Measurements from ENCODE around the gene TPST2.
A peak's percentile ranks its signal among the peaks of the same experiment; 100 is the strongest.

TPST2 gene

DNA sequence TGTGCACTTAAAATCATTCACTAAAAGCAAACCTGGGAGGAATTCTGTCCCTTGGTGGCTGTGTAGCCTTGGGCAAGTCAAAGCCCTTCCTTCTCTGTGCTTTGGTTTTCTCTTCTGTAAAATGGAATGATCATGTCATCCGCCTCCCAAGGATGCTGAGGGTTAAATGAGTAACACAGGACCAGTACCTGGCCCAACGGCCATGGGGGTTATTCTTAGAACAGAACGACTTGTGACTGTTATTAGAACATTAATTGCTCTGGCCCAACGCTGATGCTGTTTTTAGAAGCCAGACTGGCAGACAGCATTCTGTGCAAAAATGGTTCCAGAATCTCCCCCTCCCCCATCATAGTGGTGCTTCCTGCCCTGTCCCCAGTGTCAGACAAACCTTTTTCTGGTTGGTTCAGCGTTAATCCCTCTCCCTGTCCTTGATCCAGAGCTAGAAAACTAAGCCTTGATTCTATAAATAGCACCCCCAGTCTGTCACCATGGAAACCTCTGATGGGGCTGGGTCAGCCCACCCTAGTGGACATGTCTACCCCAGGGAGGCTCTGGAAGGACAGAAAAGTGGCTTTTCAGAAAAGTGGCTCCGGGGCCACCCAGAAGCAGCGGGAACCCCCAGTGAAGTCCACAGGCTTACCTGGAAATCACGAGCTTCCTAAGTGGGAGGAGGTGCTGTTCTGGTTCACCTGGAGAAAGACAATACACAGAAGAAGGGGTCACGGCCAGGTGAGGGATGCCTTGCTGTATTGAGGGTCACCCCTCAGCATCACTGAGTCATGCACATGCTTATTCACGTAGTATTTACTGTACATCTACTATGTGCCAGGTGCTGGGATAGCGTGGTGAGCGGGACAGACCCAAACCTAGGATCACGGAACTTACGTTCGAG is 62.1 kb downstream of the TPST2 start:
- no peak for DNase-seq

DNA sequence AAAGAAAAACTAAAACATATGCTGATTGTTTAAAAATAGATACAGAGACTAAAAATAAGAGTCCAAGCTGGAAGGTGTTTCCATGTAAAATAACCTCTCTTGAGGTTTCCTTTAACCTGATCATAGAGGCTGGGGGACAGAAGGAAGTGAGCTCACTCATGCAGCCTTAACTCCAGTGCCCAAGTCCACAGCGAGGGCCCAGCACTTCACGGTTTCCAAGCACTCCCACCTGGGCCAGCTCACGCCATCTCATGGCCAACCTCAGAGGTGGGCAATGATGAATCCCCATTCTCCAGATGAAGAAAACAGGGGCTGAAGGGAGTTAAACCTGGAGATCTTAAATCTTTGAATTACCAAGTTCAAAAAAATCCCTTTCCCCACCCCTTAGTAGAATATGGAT is 62.8 kb downstream of the TPST2 start:
- DNase-seq, result no peak

DNA sequence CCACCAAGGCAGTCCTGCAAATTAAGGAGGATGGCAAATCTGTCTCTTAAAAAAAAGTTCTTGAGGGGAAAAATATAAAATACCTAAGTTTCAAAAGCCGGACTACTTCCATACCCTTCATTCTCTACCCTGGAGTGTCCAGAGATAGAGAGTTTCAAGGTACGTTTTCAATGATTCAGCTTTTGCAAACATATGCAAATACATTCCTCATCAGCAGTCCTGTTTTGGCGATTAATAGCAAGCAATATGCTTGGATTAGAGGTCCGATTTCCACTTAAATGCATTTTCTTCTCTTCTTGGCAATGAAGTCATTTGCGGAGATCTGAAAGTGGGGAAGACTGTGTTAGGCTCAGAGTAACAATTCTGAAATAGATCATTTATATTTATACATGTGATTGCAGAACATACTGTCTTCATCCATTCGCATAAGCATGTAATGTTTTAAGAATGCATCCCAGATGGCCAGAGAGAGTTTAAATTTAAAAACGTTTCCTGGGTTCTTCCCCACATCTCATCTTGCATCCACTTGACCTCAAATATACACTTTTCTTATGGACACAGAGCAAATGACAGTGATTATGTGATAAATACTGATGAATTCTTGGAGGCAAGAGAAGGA is 63.9 kb downstream of the TPST2 start:
- no peak for DNase-seq

DNA sequence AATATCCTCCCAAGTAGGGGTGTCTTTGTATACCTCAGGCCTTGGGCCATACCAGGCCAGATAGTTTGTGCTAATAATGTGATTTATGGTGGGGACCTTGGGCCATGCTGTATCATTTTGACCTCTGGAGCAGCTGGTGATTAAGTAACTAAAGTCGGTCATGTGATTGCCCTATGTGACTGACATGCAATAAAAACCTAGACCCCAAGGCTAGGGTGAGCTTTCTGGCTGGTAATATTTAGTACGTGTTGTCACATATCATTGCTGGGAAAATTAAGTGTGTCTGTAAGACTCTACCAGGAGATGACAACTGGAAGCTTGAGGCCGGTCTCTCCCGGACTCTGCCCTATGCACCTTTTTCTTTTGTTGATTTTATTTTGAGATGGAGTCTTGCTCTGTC is 65.1 kb downstream of the TPST2 start:
- no peak for DNase-seq

DNA sequence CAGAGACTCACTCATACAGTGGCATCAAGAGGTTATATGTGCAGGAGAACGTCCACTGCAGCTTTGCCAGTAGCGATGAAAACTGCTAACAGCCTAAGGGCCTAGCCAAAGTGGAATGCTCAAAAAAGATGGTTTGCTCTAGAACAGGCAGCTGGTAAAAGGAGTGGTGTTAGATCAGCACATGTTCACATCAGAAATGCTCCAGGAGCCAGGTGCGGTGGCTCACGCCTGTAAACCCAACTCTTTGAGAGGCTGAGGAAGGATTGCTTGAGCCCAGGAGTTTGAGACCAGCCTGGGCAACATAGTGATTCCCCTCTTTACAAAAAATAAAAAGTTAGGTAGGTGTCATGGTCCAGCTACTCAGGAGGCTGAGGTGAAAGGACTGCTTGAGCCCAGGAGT is 67.3 kb downstream of the TPST2 start:
- DNase-seq, result no peak

DNA sequence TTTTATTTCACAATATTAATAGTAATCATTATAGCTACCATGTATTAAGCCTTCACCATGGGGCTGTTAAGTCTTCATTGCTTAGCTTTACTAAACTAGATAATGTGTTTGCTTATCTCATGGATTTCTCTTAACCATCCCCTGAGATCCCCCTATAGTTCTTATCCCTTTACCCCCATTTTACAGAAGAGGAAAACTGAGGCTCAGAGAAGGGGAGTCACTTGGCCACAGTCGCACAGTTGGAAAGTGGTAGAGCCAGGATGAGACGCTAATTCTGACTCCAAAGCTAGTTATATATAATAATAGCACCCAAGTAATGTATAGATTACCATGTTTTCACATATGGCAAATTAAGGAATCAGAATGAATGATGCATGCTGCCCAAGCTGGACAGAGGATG is 67.9 kb downstream of the TPST2 start:
- DNase-seq, result no peak

DNA sequence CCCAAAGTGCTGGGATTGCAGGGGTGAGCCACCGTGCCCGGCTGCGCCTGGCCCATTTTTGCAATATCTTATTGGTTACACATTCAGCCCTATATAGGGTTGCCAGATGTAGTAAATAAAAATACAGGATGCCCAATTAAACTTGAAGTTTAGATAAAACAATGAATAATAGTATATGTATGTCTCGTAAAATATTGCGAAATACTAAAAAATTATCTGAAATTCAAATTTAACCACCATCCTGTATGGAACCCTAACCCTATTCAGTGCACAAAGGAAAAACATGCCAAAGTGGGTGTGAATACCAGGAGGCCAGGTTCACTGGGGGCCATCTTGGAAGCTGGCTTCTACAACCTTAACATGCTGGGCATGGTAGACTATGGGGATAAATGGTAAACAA is 72.5 kb downstream of the TPST2 start:
- no peak for DNase-seq

DNA sequence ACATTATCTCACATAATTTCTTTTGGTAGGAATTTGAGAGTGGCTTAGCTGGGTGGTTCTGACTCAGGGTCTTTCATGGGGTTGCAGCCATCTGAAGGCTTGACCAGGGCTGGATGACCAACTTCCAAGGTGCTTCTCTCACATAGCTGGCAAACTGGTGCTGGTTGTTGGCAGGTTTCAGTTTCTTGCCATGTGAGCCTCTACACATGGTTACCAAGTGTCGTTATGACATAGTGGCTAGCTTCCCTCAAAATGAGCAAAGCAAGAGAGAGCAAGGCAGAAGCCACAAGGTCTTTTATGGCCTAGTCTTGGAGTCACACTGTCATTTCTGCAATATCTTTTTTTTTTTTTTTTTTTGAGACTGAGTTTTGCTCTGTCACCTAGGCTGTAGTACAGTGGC is 73.4 kb downstream of the TPST2 start:
- DNase-seq, result no peak

DNA sequence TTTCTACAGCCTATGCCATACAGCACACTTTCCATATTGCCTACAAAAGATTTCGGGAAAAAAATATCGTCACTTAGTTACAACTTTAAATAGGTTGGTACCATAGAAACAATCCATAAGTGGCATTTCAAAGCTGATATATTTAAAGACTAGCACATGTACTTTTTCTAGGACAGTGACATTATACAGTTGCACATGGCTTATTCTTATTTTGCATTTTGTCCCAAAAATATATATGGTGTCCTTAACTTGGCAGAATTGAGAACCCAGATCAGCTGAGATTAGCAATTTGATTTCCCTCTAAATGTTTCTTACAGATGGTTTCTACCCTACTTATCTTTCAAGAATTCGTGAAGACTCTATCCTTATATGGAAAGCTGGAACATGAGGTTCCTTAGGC is 74.0 kb downstream of the TPST2 start:
- no peak for DNase-seq

DNA sequence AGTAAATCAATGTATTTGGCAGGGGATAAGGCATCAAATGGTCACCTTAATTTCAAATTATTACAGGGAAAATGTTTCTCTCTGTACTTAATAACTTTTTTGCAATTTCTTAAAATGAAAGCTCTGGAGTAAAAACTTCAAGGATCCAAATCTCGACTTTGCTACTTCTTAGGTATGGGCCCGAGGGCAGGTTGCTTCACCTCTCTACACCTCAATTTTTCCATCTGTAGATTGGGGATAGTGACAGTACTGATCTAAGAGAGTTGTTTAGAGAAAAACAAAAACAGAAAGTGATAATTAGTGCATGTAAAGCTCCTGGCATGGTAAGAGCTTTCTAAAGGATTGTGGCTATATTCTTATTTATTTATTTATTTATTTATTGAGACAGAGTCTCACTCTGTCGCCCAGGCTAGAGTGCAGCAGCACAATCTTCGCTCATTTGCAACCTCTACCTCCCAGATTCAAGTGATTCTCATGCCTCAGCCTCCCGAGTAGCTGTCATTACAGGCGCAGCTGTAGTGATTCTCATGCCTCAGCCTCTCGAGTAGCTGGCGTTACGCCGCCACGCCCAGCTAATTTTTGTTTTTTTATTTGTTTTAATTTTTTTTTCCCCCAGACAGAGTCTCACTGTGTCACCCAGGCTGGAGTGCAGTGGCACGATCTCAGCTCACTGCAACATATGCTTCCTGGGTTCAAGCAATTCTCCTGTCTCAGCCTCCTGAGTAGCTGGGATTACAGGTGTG is 75.3 kb downstream of the TPST2 start:
- DNase-seq, result no peak

DNA sequence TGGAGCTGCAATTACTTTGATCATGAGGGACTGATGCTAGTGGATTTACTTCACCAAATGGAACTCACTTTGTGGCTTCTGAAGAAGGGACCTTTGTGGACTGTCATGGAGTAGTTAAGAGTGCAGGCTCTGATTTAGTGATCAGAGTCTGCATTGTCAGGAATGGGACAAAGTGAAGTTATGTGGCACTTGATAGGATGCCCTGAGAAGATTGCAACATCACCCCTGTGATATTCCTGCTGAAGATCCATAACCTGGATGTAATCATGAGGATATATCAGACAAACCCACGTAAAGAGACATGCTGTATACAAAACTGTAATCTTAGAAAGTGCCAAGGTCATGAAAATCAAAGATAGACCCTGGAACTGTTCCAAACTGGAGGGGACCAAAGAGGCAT is 76.1 kb downstream of the TPST2 start:
- DNase-seq, result no peak

DNA sequence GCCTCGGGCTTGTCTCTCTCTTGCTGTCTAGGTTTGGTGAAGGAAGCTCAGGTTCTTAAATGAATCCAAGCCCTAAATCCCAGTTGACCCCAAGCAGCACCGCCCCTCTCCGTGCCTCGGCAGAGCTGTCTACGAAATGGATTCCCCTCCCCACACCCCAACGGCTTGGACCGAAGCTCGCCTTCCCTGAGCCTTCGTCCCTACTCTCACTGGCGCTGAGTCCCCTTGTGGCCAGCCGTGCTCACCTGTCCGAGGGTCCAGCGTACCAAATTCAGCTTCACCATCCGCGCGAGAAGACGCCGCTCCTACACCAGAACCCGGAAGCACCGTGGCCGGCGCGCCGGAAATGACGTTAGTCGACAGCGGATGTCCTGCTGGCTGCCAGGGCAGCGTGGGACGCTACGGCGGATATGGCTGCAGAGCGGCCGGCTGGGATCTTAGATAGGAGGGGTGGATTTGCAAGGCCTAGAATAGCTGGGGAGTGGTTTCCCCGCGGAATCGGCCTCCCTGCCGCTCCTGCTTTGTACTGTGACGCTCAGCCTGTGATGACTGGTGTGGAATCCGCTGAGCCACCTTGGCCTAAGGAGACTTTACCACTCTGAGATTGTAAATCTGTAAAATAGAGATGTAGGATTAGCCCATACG is 77.7 kb downstream of the TPST2 start, which contains the start of gene TFIP11:
TSS of gene TFIP11 (minus strand) at position 325 of the 645 bp plus-strand sequence. CDS start 2,201 bp downstream, outside the sequence.
- DNase-seq, result peak; percentile 87

DNA sequence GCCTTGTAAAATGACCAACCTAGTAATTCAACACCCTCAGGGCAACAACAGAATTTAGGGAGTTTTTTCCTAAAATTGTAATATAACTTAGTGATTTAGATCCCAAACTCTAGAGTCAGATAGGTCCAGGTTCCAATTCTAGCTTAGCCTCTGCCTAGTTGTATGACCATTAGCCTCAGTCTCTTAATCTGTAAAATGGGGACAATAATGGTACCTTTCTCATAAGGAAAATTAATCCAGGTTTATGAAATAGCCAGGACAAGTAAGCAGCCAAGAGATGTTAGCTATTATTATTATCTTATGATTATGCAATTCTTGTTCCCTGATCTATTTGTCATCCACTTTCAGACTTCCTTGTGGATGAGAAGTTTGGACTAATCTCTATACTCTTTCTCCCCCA is 81.8 kb downstream of the TPST2 start:
- no peak for DNase-seq

DNA sequence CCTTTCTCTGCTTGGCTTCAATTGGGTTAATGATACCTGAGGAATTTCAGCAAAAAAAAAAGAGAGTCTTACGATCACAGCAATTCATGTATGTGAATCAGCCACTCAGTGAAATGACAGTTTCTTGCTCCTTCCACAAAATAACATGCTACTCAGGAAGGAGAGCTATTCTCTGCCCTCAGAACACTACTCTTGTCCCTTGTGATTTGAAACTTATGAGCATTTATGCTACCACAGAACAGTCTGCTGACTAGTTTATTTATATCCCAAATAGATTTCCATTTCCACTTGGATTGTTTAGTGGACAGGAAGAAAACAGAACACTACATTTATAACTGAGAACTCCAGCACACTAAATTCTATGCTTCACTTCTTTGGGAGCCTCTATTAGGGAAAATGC is 86.2 kb downstream of the TPST2 start:
- no peak for DNase-seq

DNA sequence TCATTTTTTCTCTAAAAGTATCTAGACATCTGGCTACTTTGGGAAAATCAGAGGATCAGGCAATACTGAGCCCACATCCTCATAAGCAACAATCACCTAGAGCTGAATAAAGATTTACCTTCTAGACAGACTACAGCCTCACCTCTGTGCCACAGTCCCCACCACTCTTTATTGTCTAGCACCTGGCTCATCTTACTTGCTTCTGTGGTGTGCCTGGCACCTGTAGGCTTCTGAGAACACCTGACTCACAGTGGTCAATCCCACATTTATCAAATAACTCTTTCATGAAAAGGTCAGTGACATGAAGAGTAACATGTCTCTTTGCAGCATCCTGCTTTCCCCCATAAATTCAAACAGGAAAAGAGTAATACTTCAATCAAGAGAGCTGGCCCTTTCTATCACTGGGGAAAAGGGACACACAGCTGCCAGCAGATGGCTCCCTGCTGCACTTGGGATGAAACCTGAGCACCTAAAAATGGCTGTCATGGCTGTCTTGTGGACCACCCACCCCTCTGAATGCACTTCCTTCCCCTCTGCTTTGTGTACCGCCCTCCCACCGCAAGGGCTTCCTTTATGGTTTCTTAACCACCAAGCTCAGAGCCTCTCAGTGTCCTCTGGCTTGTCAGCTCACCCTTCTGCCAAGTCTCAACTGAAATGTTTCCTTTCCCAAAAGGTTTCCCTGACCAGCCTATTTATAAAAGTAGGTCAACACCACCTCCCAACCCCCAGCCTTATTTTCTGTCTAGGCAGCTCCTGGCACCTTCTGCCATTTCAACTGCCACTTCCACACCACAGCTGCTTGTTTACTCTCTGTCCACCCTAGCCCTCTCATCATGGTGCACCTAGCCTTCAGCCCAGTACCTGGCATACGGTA is 87.0 kb downstream of the TPST2 start:
- peak; percentile 24 for DNase-seq

DNA sequence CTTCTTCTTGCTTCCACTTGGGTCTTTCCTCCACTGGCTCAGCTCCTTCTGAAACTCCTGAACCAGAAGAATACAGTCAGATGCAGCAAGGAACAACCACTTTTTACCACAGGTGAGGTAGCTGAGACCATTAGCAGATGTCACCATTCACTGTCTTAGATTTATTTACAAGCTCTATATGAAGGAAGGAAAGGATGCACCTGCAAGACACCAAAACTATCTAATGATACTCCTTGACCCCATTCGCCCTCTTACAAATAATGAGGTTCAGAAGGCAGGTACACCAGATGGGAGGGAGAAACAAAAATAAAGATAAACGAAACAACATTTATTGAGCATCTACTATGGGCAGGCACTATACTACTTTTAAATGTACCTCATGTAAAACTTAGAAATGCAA is 87.9 kb downstream of the TPST2 start:
- no peak for DNase-seq

DNA sequence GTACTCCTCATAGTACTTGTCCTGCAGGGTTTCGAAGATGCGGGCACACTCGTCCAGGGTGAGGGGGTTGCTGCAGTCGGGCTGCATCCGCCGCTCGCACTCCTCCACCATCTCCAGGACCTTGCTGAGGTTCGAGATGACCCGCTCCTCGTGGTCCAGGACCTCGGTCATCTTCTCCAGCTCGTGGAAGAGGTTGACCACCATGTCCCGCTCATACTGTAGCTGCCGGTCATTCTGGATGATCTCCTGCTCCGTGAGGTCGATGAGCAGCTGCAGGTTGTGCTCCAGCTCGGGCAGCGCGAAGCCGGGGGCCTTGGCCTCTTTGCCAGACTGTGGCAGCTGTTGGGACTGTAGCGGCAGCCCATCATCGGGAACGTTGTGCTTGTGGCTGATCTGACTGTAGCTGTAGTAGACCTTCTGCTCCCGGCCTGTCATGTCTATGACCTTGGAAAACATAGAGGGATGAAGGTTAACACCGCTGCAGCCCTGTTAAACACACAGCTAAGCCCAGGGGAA is 90.7 kb downstream of the TPST2 start:
- no peak for DNase-seq

DNA sequence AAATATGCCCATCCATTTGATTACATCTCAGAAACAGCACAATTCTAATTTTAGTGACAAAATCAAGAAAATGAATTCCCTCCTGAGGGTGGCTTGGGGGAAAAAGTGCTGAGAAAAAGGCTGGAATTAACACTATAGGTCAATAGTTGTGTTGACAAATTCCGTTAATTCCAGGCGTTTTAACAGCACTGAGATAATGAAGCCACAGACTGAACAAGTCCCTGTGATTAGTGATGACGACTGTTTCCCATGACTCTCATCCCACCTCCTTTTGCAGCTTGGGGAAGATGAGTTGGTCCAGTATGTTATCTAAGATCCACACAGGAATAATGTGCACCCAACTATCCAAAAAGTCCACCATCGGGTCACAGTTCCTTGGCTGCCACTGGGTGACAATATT is 93.5 kb downstream of the TPST2 start:
- no peak for DNase-seq

DNA sequence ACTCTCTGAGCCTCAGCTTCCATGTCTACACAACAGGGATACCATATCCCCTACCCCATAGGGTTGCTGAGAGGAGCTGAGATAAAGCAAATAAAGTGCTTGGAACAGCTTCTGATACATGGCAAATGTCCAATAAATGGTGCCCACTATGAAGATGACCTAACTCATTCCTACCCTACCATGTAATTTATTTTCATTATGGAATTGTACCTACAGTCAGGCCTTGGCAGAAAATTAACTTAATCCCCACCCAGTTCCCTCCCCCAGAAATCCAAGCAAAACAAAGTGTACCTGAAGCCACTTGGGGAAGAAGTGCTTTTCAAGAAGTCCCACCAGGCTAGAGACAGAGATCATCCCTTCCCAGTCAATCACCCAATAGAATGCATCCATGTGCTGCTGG is 95.4 kb downstream of the TPST2 start:
- DNase-seq, result no peak

DNA sequence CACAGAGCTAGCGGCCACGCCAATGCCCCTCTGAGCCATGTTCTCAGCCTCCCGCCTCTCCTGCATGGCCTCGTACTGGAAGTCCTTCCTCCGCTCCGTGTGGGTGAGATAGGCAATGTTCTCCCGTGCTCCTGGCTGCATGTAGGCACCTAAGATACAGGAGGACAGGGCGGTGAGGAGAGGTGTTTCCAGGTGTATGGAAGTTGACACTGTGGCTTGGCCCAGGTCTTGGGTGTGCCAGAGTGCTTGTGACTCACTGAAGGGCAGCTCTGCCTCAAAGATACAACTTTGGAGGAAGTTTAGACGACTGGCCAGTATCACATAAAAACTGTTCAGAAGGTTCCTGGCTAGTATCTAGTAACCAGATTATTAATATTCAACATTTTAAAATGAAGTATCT is 97.7 kb downstream of the TPST2 start:
- no peak for DNase-seq

DNA sequence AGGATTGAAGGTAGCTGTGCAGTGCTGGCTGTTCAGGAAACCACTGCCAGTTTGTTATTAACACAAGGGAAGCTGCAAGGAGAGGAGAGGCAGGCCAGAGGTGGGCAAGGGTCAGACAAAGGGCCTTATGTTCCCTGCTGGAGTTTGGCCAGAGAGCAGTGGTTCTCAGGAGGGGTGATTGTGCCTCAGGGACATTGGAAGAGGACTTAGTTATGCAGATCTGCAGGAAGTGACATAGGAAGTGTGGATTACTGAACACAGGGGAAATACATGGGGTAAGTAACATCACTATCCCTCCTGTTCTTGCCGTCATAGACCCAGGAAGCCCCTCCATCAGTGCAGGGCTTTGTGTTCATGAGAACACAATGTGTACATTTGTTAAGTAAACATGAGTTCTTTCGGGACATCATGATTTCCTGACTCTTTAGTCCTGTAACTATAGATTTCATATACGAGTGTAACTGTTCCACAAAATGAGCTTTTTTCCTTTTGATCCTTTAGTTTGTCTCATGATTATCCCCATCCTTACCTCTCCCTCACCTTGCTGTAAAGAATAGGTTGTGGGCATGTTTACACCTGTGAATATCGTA is 100.4 kb downstream of the TPST2 start:
- DNase-seq, result no peak

DNA sequence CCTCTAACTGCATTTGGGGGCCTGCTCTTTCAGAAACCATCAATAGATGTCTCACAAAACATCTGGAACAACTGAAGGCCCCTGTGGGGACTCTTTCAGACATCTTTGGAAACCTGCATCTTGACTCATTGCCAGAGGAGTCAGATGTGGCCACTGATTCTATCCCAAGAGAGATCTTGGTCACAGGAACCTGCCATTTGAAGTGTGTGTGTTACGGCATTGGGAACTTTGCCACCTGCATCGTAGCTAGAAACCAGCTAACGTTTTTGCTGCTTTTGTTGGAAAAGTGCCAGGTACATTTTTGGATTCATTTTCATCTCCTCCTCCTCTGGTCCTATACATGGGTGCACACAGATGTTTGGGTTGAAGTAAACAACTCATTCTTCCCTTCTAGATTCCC is 101.9 kb downstream of the TPST2 start:
- DNase-seq, result no peak
